Esophagus squamous epithelium (tissue), 4 donors: ENCODE data around the gene FHIT.

Source experiments
- POLR2A ChIP-seq, 4 donors: fragments of 450-650 bp; IDR thresholded peaks; one replicate each; pipeline ENCODE4 v1.6.1; 2017; ENCODE audit warnings: antibody characterized with exemption in 4 of 4, mild to moderate bottlenecking in 4 of 4, moderate library complexity in 3 of 4
- TF ChIP-seq, protein P1 (sequence below), 6 experiments: fragments of 450-650 bp in 4 of 6; fragments of 200-600 bp in 2 of 6; sonication (generic) in 2 of 6; IDR thresholded peaks; one replicate each; pipeline ENCODE4 v1.5.1; 2016 to 2019; ENCODE audit warnings: antibody characterized with exemption in 6 of 6, mild to moderate bottlenecking in 4 of 6, moderate library complexity in 4 of 6

DNA sequence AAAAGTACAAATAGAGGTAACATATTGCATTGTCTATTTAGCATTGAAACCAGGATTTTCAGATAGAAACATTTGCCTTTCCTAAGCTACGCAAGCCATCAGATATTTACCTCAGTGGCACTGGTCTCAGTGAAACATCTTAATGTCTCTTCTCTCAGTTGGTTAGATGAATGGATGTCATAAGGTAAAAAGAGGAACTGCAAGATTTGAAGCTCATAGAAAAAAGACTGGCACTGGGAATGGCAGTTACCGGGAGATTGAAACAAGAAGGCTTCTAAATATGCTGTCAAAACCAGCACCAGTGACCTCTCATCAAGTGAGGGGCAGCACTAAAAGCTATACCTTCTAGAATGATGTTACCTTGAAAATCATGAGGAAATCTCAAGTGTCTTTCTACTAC lies 486.4 kb downstream of the FHIT start:
- TF ChIP-seq, protein P1, sequence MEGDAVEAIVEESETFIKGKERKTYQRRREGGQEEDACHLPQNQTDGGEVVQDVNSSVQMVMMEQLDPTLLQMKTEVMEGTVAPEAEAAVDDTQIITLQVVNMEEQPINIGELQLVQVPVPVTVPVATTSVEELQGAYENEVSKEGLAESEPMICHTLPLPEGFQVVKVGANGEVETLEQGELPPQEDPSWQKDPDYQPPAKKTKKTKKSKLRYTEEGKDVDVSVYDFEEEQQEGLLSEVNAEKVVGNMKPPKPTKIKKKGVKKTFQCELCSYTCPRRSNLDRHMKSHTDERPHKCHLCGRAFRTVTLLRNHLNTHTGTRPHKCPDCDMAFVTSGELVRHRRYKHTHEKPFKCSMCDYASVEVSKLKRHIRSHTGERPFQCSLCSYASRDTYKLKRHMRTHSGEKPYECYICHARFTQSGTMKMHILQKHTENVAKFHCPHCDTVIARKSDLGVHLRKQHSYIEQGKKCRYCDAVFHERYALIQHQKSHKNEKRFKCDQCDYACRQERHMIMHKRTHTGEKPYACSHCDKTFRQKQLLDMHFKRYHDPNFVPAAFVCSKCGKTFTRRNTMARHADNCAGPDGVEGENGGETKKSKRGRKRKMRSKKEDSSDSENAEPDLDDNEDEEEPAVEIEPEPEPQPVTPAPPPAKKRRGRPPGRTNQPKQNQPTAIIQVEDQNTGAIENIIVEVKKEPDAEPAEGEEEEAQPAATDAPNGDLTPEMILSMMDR (IDR thresholded peaks at IDR 0.05) = no peak
- TF ChIP-seq POLR2A (IDR thresholded peaks at IDR 0.05) = no peak
